HEK293 (cell line): ENCODE results near the gene RRP7A.

Source experiments
- CTCF ChIA-PET: fragments of 350-600 bp; formaldehyde crosslinking; extraction: SDS; loops from one replicate; lab custom pipeline; 2021; ENCODE audit warnings: antibody characterized with exemption; lab: Yijun Ruan, JAX
- POLR2A ChIA-PET: fragments of 300-600 bp; formaldehyde crosslinking; extraction: SDS; loops from one replicate; lab custom pipeline; 2020; ENCODE audit warnings: antibody characterized with exemption, inconsistent platforms; lab: Yijun Ruan, JAX
- H3K27ac ChIP-seq: fragments of 200-500 bp; sonication (Bioruptor generic); 2 replicates; pipeline ENCODE4 v1.5.1; 2014; ENCODE audit warnings: low read depth, low read length, control low read depth, inconsistent platforms; ENCODE audit errors: extremely low read depth
- H3K36me3 ChIP-seq, 2 experiments: fragments of 200-500 bp in 1 of 2; sonication (Bioruptor generic) in 1 of 2; 1 replicate in 1 of 2; 2 replicates in 1 of 2; pipeline ENCODE4 v1.5.1; 2014 to 2017; ENCODE audit warnings: inconsistent platforms in 2 of 2, low read length in 2 of 2; ENCODE audit not compliant: control insufficient read depth in 2 of 2, insufficient read depth in 1 of 2
- H3K4me1 ChIP-seq: fragments of 200-500 bp; sonication (Bioruptor generic); 2 replicates; pipeline ENCODE4 v1.5.1; 2014; ENCODE audit warnings: mild to moderate bottlenecking, low read length, inconsistent platforms; ENCODE audit not compliant: control insufficient read depth, insufficient read depth
- H3K4me3 ChIP-seq: 2 replicates; pipeline ENCODE4 v1.5.1; 2011; ENCODE audit warnings: low read depth, mild to moderate bottlenecking, control low read depth, low read length, moderate library complexity
- H3K9me3 ChIP-seq: fragments of 200-500 bp; sonication (Bioruptor generic); 2 replicates; pipeline ENCODE4 v1.5.1; 2014; ENCODE audit warnings: low read depth, low read length, inconsistent platforms; ENCODE audit not compliant: control insufficient read depth, insufficient read depth
- ELK4 ChIP-seq: IDR thresholded peaks from 2 replicates; pipeline ENCODE4 v1.6.1; 2011; ENCODE audit warnings: mild to moderate bottlenecking, low read depth, low read length, borderline replicate concordance
- GLI2 ChIP-seq: fragments of 450-650 bp; formaldehyde crosslinking; IDR thresholded peaks from 2 replicates; pipeline ENCODE4; 2017; ENCODE audit warnings: missing biosample characterization, missing genetic modification characterization, low read depth, borderline replicate concordance
- GLIS2 ChIP-seq: fragments of 450-650 bp; formaldehyde crosslinking; IDR thresholded peaks from 2 replicates; pipeline ENCODE4 v1.5.1; 2016; ENCODE audit warnings: missing biosample characterization, missing genetic modification characterization
- ZBTB20 ChIP-seq: fragments of 450-650 bp; formaldehyde crosslinking; IDR thresholded peaks from 2 replicates; pipeline ENCODE4 v1.5.1; 2016; ENCODE audit warnings: missing biosample characterization, missing genetic modification characterization
- ZNF146 ChIP-seq: fragments of 450-650 bp; formaldehyde crosslinking; IDR thresholded peaks from 2 replicates; pipeline ENCODE4 v1.5.1; 2016; ENCODE audit warnings: missing biosample characterization, missing genetic modification characterization
- ZNF214 ChIP-seq: fragments of 450-650 bp; formaldehyde crosslinking; IDR thresholded peaks from 2 replicates; pipeline ENCODE4 v1.5.1; 2017; ENCODE audit warnings: missing biosample characterization, mild to moderate bottlenecking, missing genetic modification characterization, borderline replicate concordance
- ZNF302 ChIP-seq: fragments of 450-650 bp; formaldehyde crosslinking; IDR thresholded peaks from 2 replicates; pipeline ENCODE4 v1.5.1; 2016; ENCODE audit warnings: missing biosample characterization, missing genetic modification characterization, low read depth
- ZNF335 ChIP-seq: fragments of 450-650 bp; formaldehyde crosslinking; conservative IDR thresholded peaks from 2 replicates; pipeline ENCODE4 v1.5.1; 2016; ENCODE audit warnings: missing biosample characterization, missing genetic modification characterization
- ZNF48 ChIP-seq: fragments of 450-650 bp; formaldehyde crosslinking; IDR thresholded peaks from 2 replicates; pipeline ENCODE4 v1.5.1; 2016; ENCODE audit warnings: missing biosample characterization, missing genetic modification characterization
- ZNF555 ChIP-seq: fragments of 450-650 bp; formaldehyde crosslinking; conservative IDR thresholded peaks from 2 replicates; pipeline ENCODE4 v1.5.1; 2017; ENCODE audit warnings: missing biosample characterization, mild to moderate bottlenecking, missing genetic modification characterization, inconsistent platforms
- ZNF610 ChIP-seq: fragments of 450-650 bp; formaldehyde crosslinking; IDR thresholded peaks from 2 replicates; pipeline ENCODE4 v1.5.1; 2016; ENCODE audit warnings: missing biosample characterization, missing genetic modification characterization, borderline replicate concordance
- ZNF664 ChIP-seq: fragments of 450-650 bp; formaldehyde crosslinking; IDR thresholded peaks from 2 replicates; pipeline ENCODE4 v1.5.1; 2016; ENCODE audit warnings: missing biosample characterization, missing genetic modification characterization
- ZNF677 ChIP-seq: fragments of 450-650 bp; IDR thresholded peaks from 2 replicates; pipeline ENCODE4 v1.5.0; 2018; ENCODE audit warnings: missing biosample characterization, mild to moderate bottlenecking, missing genetic modification characterization, moderate library complexity
- ZSCAN16 ChIP-seq: fragments of 450-650 bp; formaldehyde crosslinking; IDR thresholded peaks from 2 replicates; pipeline ENCODE4 v1.5.1; 2016; ENCODE audit warnings: missing biosample characterization, missing genetic modification characterization
- TF ChIP-seq, protein P1 (sequence below): fragments of 450-650 bp; formaldehyde crosslinking; IDR thresholded peaks from 2 replicates; pipeline ENCODE4 v1.5.1; 2016; ENCODE audit warnings: missing biosample characterization, missing genetic modification characterization
- TF ChIP-seq, protein P2 (sequence below): fragments of 450-650 bp; formaldehyde crosslinking; IDR thresholded peaks from 2 replicates; pipeline ENCODE4 v1.5.1; 2017; ENCODE audit warnings: missing biosample characterization, missing genetic modification characterization
- TF ChIP-seq, protein P3 (sequence below): fragments of 450-650 bp; formaldehyde crosslinking; conservative IDR thresholded peaks from 2 replicates; pipeline ENCODE4 v1.5.1; 2016; ENCODE audit warnings: low read depth, missing biosample characterization, missing genetic modification characterization
- TF ChIP-seq, protein P4 (sequence below): fragments of 450-650 bp; formaldehyde crosslinking; IDR thresholded peaks from 2 replicates; pipeline ENCODE4 v1.5.1; 2016; ENCODE audit warnings: missing biosample characterization, missing genetic modification characterization

Gene RRP7A

GRCh38 chr22:42468841-42469240 lies 50.8 kb downstream of the RRP7A start:
- TF ChIP-seq ZNF610 (no peak), ZBTB20 (tag by site-specific recombination) (no peak), GLIS2 (tag by site-specific recombination) (no peak), GLI2 (tag by site-specific recombination) (no peak), ZNF677 (tag by site-specific recombination) (no peak), ZNF555 (tag by site-specific recombination) (no peak), ELK4 (no peak), ZNF48 (tag by site-specific recombination) (no peak), ZNF302 (tag by site-specific recombination) (no peak), ZNF214 (no peak), ZNF664 (tag by site-specific recombination) (no peak), ZSCAN16 (tag by site-specific recombination) (no peak), ZNF146 (tag by site-specific recombination) (no peak), ZNF335 (tag by site-specific recombination) (no peak)
- TF ChIP-seq, protein P1, sequence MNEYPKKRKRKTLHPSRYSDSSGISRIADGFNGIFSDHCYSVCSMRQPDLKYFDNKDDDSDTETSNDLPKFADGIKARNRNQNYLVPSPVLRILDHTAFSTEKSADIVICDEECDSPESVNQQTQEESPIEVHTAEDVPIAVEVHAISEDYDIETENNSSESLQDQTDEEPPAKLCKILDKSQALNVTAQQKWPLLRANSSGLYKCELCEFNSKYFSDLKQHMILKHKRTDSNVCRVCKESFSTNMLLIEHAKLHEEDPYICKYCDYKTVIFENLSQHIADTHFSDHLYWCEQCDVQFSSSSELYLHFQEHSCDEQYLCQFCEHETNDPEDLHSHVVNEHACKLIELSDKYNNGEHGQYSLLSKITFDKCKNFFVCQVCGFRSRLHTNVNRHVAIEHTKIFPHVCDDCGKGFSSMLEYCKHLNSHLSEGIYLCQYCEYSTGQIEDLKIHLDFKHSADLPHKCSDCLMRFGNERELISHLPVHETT (tag by site-specific recombination) = no peak
- TF ChIP-seq, protein P2, sequence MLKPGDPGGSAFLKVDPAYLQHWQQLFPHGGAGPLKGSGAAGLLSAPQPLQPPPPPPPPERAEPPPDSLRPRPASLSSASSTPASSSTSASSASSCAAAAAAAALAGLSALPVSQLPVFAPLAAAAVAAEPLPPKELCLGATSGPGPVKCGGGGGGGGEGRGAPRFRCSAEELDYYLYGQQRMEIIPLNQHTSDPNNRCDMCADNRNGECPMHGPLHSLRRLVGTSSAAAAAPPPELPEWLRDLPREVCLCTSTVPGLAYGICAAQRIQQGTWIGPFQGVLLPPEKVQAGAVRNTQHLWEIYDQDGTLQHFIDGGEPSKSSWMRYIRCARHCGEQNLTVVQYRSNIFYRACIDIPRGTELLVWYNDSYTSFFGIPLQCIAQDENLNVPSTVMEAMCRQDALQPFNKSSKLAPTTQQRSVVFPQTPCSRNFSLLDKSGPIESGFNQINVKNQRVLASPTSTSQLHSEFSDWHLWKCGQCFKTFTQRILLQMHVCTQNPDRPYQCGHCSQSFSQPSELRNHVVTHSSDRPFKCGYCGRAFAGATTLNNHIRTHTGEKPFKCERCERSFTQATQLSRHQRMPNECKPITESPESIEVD (tag by site-specific recombination) = no peak
- TF ChIP-seq, protein P3, sequence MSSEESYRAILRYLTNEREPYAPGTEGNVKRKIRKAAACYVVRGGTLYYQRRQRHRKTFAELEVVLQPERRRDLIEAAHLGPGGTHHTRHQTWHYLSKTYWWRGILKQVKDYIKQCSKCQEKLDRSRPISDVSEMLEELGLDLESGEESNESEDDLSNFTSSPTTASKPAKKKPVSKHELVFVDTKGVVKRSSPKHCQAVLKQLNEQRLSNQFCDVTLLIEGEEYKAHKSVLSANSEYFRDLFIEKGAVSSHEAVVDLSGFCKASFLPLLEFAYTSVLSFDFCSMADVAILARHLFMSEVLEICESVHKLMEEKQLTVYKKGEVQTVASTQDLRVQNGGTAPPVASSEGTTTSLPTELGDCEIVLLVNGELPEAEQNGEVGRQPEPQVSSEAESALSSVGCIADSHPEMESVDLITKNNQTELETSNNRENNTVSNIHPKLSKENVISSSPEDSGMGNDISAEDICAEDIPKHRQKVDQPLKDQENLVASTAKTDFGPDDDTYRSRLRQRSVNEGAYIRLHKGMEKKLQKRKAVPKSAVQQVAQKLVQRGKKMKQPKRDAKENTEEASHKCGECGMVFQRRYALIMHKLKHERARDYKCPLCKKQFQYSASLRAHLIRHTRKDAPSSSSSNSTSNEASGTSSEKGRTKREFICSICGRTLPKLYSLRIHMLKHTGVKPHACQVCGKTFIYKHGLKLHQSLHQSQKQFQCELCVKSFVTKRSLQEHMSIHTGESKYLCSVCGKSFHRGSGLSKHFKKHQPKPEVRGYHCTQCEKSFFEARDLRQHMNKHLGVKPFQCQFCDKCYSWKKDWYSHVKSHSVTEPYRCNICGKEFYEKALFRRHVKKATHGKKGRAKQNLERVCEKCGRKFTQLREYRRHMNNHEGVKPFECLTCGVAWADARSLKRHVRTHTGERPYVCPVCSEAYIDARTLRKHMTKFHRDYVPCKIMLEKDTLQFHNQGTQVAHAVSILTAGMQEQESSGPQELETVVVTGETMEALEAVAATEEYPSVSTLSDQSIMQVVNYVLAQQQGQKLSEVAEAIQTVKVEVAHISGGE (tag by site-specific recombination) = no peak
- TF ChIP-seq, protein P4, sequence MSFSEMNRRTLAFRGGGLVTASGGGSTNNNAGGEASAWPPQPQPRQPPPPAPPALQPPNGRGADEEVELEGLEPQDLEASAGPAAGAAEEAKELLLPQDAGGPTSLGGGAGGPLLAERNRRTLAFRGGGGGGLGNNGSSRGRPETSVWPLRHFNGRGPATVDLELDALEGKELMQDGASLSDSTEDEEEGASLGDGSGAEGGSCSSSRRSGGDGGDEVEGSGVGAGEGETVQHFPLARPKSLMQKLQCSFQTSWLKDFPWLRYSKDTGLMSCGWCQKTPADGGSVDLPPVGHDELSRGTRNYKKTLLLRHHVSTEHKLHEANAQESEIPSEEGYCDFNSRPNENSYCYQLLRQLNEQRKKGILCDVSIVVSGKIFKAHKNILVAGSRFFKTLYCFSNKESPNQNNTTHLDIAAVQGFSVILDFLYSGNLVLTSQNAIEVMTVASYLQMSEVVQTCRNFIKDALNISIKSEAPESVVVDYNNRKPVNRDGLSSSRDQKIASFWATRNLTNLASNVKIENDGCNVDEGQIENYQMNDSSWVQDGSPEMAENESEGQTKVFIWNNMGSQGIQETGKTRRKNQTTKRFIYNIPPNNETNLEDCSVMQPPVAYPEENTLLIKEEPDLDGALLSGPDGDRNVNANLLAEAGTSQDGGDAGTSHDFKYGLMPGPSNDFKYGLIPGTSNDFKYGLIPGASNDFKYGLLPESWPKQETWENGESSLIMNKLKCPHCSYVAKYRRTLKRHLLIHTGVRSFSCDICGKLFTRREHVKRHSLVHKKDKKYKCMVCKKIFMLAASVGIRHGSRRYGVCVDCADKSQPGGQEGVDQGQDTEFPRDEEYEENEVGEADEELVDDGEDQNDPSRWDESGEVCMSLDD (tag by site-specific recombination) = no peak
- no peaks in the 10 kb centered on the region for H3K36me3 ChIP-seq
- ChIA-PET CTCF (interaction anchor here (3.8 kb wide), 1 partner anchor 24 kb away, joined by 21 read pairs; no protein-coding TSS in a partner anchor), POLR2A (no interaction called here)
- H3K9me3 ChIP-seq = no peaks in the 10 kb centered on the region
- H3K27ac ChIP-seq = no peak overlapping the region
- no peaks in the 10 kb centered on the region for H3K4me1 ChIP-seq
- H3K4me3 ChIP-seq = no peak overlapping the region
